Sigmoid colon (tissue), 4 donors: ENCODE measurements around the gene CEP97.

Experiments
- CTCF ChIP-seq, 4 experiments: fragments of 450-650 bp in 3 of 4; fragments of 200-600 bp in 1 of 4; IDR thresholded peaks; one replicate each; pipeline ENCODE4 v1.5.1; 2016 to 2019; ENCODE audit warnings: antibody characterized with exemption in 4 of 4, mild to moderate bottlenecking in 3 of 4, moderate library complexity in 2 of 4
- POLR2A ChIP-seq, 2 donors: fragments of 450-650 bp; IDR thresholded peaks; one replicate each; pipeline ENCODE4 v1.6.1; 2016; ENCODE audit warnings: antibody characterized with exemption in 2 of 2, mild to moderate bottlenecking in 2 of 2, moderate library complexity in 2 of 2
- POLR2AphosphoS5 ChIP-seq, 4 donors: sonication (generic); formaldehyde crosslinking; IDR thresholded peaks; one replicate each; pipeline ENCODE4 v1.6.1; 2017; ENCODE audit warnings: antibody characterized with exemption in 4 of 4

GRCh38 chr3:101806491-101806890, 82.1 kb downstream of the CEP97 start:
- TF ChIP-seq CTCF (IDR thresholded peaks at IDR 0.05), result no peak
- no peak for TF ChIP-seq POLR2A (IDR thresholded peaks at IDR 0.05)
- TF ChIP-seq POLR2AphosphoS5 (IDR thresholded peaks at IDR 0.05), result no peak
